22Rv1 (cell line): ENCODE data around the gene CCL8.

Experiments used
- CTCF ChIP-seq: fragments of 450-650 bp; IDR thresholded peaks from 2 replicates; pipeline ENCODE4 v1.5.1; 2017; ENCODE audit warnings: mild to moderate bottlenecking
- ZFX ChIP-seq: fragments of 450-650 bp; IDR thresholded peaks from 2 replicates; pipeline ENCODE4 v1.6.1; 2017; ENCODE audit warnings: antibody characterized with exemption, borderline replicate concordance

GRCh38 chr17:34351096-34351495 is 31.9 kb downstream of the CCL8 start:
- TF ChIP-seq CTCF (no peak), ZFX (no peak)
